WTC11 (cell line): ENCODE results near the gene SLC9B1. TPM values are rescaled to one million over a fixed set of nuclear protein-coding genes. Genes with fewer than 3 reads are reported as not detected.

Source experiments
- ATAC-seq: fragments of 200-7000 bp; cut with Tn5 transposase; 2 replicates; pipeline ENCODE4 v1.10.0; 2021; ENCODE audit warnings: mild to moderate bottlenecking, moderate library complexity
- CTCF ChIA-PET: fragments of 300-600 bp; sonication (Branson Sonifier 250); formaldehyde crosslinking; loops from one replicate; lab custom pipeline; 2021; ENCODE audit warnings: antibody characterized with exemption; lab: Charles Lee
- POLR2A ChIA-PET: fragments of 350-600 bp; sonication (Branson Sonifier 250); formaldehyde crosslinking; loops from one replicate; lab custom pipeline; 2021; ENCODE audit warnings: antibody characterized with exemption; lab: Charles Lee
- DNase-seq: peaks from one replicate; pipeline ENCODE4 v3.0.0; 2021; ENCODE audit warnings: low spot score
- H3K27ac Mint-ChIP-seq: 2 replicates; pipeline ENCODE4 v1.8.0; 2021; ENCODE audit warnings: mixed read lengths
- H3K27me3 Mint-ChIP-seq: 2 replicates; pipeline ENCODE4 v1.8.0; 2021; ENCODE audit warnings: low read depth, mild to moderate bottlenecking, moderate library complexity, mixed read lengths
- H3K36me3 Mint-ChIP-seq: 2 replicates; pipeline ENCODE4 v1.8.0; 2021; ENCODE audit warnings: mixed read lengths
- H3K4me1 Mint-ChIP-seq: 2 replicates; pipeline ENCODE4 v1.8.0; 2022; ENCODE audit warnings: mixed read lengths
- H3K4me3 Mint-ChIP-seq: 2 replicates; pipeline ENCODE4 v1.8.0; 2021; ENCODE audit warnings: mild to moderate bottlenecking, moderate library complexity, mixed read lengths
- H3K9me3 Mint-ChIP-seq: 2 replicates; pipeline ENCODE4 v1.8.0; 2021; ENCODE audit warnings: mixed read lengths
- AFF4 ChIP-seq: sonication (generic); formaldehyde crosslinking; IDR thresholded peaks from 2 replicates; pipeline ENCODE4 v1.8.1; 2023; ENCODE audit warnings: mild to moderate bottlenecking, missing genetic modification reagents, borderline replicate concordance
- ARID4B ChIP-seq: sonication (generic); formaldehyde crosslinking; IDR thresholded peaks from 2 replicates; pipeline ENCODE4 v1.8.0; 2023; ENCODE audit warnings: missing genetic modification reagents, mild to moderate bottlenecking, borderline replicate concordance
- ELF4 ChIP-seq: sonication (generic); formaldehyde crosslinking; IDR thresholded peaks from 2 replicates; pipeline ENCODE4 v1.8.1; 2022; ENCODE audit warnings: low read depth, mild to moderate bottlenecking, moderate library complexity, missing genetic modification reagents
- FOXJ3 ChIP-seq: sonication (generic); formaldehyde crosslinking; IDR thresholded peaks from 2 replicates; pipeline ENCODE4 v1.9.0; 2021; ENCODE audit warnings: missing genetic modification reagents, mild to moderate bottlenecking, borderline replicate concordance
- FOXP4 ChIP-seq: sonication (generic); formaldehyde crosslinking; IDR thresholded peaks from 2 replicates; pipeline ENCODE4 v1.8.0; 2022; ENCODE audit warnings: mild to moderate bottlenecking, missing genetic modification reagents
- IRF2 ChIP-seq: sonication (generic); formaldehyde crosslinking; IDR thresholded peaks from 2 replicates; pipeline ENCODE4 v1.8.0; 2022; ENCODE audit warnings: low read depth, missing genetic modification reagents, borderline replicate concordance
- MLX ChIP-seq: sonication (generic); formaldehyde crosslinking; IDR thresholded peaks from 2 replicates; pipeline ENCODE4 v1.8.1; 2023; ENCODE audit warnings: mild to moderate bottlenecking, missing genetic modification reagents, moderate library complexity
- MXD4 ChIP-seq: fragments of 250-450 bp; sonication (Bioruptor Pico); IDR thresholded peaks from 2 replicates; pipeline ENCODE4 v1.8.0; 2021; ENCODE audit warnings: mild to moderate bottlenecking, moderate library complexity, borderline replicate concordance
- SP1 ChIP-seq: sonication (generic); formaldehyde crosslinking; conservative IDR thresholded peaks from 2 replicates; pipeline ENCODE4 v1.8.1; 2022; ENCODE audit warnings: missing genetic modification reagents
- TEAD1 ChIP-seq: sonication (generic); formaldehyde crosslinking; IDR thresholded peaks from 2 replicates; pipeline ENCODE4 v1.8.0; 2022; ENCODE audit warnings: mild to moderate bottlenecking, missing genetic modification reagents
- ZBTB43 ChIP-seq: sonication (generic); formaldehyde crosslinking; IDR thresholded peaks from 2 replicates; pipeline ENCODE4 v1.8.1; 2023; ENCODE audit warnings: mild to moderate bottlenecking, missing genetic modification reagents
- ZNF423 ChIP-seq: fragments of 250-450 bp; sonication (Bioruptor Pico); IDR thresholded peaks from 2 replicates; pipeline ENCODE4 v2.1.2; 2022; ENCODE audit warnings: mild to moderate bottlenecking, moderate library complexity
- ZNF425 ChIP-seq: fragments of 250-450 bp; sonication (Bioruptor Pico); conservative IDR thresholded peaks from 2 replicates; pipeline ENCODE4 v1.9.0; 2021; ENCODE audit warnings: mild to moderate bottlenecking
- ZNF671 ChIP-seq: fragments of 250-450 bp; sonication (Bioruptor Pico); IDR thresholded peaks from 2 replicates; pipeline ENCODE4 v1.8.0; 2021; ENCODE audit warnings: mild to moderate bottlenecking
- total RNA-seq: library from RNA; stranded (reverse); gene quantifications from 3 replicates; pipeline ENCODE4 v1.2.3, GENCODE V29; 2021

Gene SLC9B1
- total RNA-seq, 1 experiment from 2014 or later = 0.59 TPM

GRCh38 chr4:103030791-103031190 lies 11.3 kb upstream of the SLC9B1 start (continued):
- no peak for TF ChIP-seq FOXP4 (CRISPR knock-in tag)
- TF ChIP-seq FOXJ3 (CRISPR knock-in tag) = no peak
- TF ChIP-seq MLX = no peak
- TF ChIP-seq AFF4 = no peak

- Mint-ChIP-seq H3K27ac (no peak overlapping the region), H3K36me3 (no peaks in the 10 kb centered on the region), H3K27me3 (no peaks in the 10 kb centered on the region; the same call in 1 of the 2 replicates), H3K4me3 (no peak overlapping the region), H3K4me1 (no peaks in the 10 kb centered on the region), H3K9me3 (no peaks in the 10 kb centered on the region)
- DNase-seq (no peak), ATAC-seq (no peak)
- ChIA-PET CTCF (interaction anchor here (0.6 kb wide), 1 partner anchor 451 kb away, joined by 3 read pairs; no protein-coding TSS in a partner anchor), POLR2A (no interaction called here)
- TF ChIP-seq IRF2 (CRISPR knock-in tag) (no peak), ZNF423 (CRISPR knock-in tag) (no peak), SP1 (CRISPR knock-in tag) (no peak)
Observed at GRCh38 chr4:103029300-103029699, 9.8 kb upstream of the SLC9B1 start.

GRCh38 chr4:103026868-103027267 lies 7.4 kb upstream of the SLC9B1 start:
- no peak overlapping the region for H3K4me3 Mint-ChIP-seq
- H3K36me3 Mint-ChIP-seq = no peaks in the 10 kb centered on the region
- no peak for TF ChIP-seq ZBTB43 (CRISPR knock-in tag)
- no peak for TF ChIP-seq ELF4 (CRISPR knock-in tag)
- no peak for TF ChIP-seq MXD4 (CRISPR knock-in tag)
- no peak for TF ChIP-seq TEAD1 (CRISPR knock-in tag)
- TF ChIP-seq ZNF671 (CRISPR knock-in tag) = no peak
- no peak for TF ChIP-seq ZNF425
- no peak for TF ChIP-seq ARID4B (CRISPR knock-in tag)
- POLR2A ChIA-PET = no interaction called here
- H3K9me3 Mint-ChIP-seq = no peaks in the 10 kb centered on the region
- peaks cover 6% of the 10 kb centered on the region for H3K27me3 Mint-ChIP-seq
- DNase-seq = no peak
- CTCF ChIA-PET = no interaction called here
- H3K27ac Mint-ChIP-seq = no peak overlapping the region
- no peaks in the 10 kb centered on the region for H3K4me1 Mint-ChIP-seq
- ATAC-seq = no peak
